Motor neuron (in vitro differentiated cells): ENCODE measurements around the gene CRABP2. TPM values are rescaled to one million over a fixed set of nuclear protein-coding genes. Genes with fewer than 3 reads are reported as not detected.

ENCODE experiments used
- ATAC-seq, 8 experiments: fragments of 200-7000 bp; cut with Tn5 transposase; replicated peaks in 6 of 8; 2 replicates each; pipeline ENCODE4 v1.8.0; 2021; ENCODE audit warnings: mild to moderate bottlenecking in 8 of 8, moderate library complexity in 8 of 8
- H3K27ac ChIP-seq, 2 donors: fragments of 250-450 bp; sonication (Bioruptor Pico); 2 replicates each; pipeline ENCODE4 v1.9.0; 2021; ENCODE audit warnings: antibody characterized with exemption in 2 of 2, mild to moderate bottlenecking in 2 of 2, moderate library complexity in 1 of 2
- H3K4me1 ChIP-seq, 2 donors: fragments of 250-450 bp; sonication (Bioruptor Pico); replicated peaks in 1 of 2; 2 replicates each; pipeline ENCODE4 v1.6.1; 2021; ENCODE audit warnings: antibody characterized with exemption in 2 of 2, mild to moderate bottlenecking in 2 of 2, moderate library complexity in 1 of 2
- H3K4me3 ChIP-seq, 5 donors: fragments of 250-450 bp; sonication (Bioruptor Pico); 2 replicates each; pipeline ENCODE4 v1.9.0; 2021; ENCODE audit warnings: antibody characterized with exemption in 5 of 5, mild to moderate bottlenecking in 5 of 5, moderate library complexity in 4 of 5
- WGBS, 10 experiments: fragments of 450-650 bp; shearing (Covaris generic); methylation state at CpG; one replicate each; pipeline ENCODE4 v1.0.0; 2022; 5-methylcytosine and 5-hydroxymethylcytosine counted together
- in situ Hi-C, 9 experiments: fragments of 400-800 bp; cut with MboI; loops; one replicate each; pipeline ENCODE4 v1.15.0; 2021; ENCODE audit warnings: low sequenced_read_pairs in 9 of 9, low pct_unique_long_range_greater_than_20kb in 2 of 9; ENCODE audit not compliant: unreplicated experiment in 9 of 9
- total RNA-seq, 8 experiments: library from RNA; unstranded; fragments of 300-600 nt; gene quantifications; 2 replicates each; pipeline versions ENCODE4 v1.2.3 to v1.2.4, GENCODE V29; 2022

The CRABP2 gene
- total RNA-seq, 8 experiments from 2014 or later: 1.4 to 813 (median 186) TPM

DNA sequence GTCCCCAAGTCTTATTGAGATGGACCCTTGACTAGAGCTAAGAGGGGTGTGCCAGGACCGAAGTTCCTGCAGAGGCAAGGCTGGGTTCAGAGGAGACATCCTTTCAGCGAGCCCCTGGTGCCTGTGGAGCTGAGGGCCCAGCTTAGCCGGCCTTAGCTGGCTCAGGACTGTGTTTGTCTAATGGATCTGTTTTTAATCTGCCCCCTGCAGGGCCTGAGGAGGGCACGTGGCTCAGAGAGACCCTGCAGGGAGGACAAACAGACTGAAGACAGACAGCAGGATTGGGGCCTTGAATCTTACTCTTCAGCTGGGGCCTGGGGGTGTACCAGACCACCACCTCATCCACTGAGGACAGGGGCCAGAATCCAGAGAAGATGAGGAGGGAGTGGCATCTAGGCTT lies 1.6 kb downstream of the CRABP2 start:
- Histone ChIP-seq H3K4me3 (peak overlapping the region; percentile 32 to 69 (median 44)), H3K4me1 (peaks cover 43 to 63% of the 10 kb centered on the region in 2 donors), H3K27ac (peak overlapping the region; percentile 92 to 93)
- in situ Hi-C loops: no loop called here
- no peak for ATAC-seq
- WGBS, 10 experiments: 0 to 17% (median 0%) methylated on average over 1 to 4 of the region's 4 CpGs; no CpG with 5 or more reads in 6 of the 10 experiments

- WGBS, 10 experiments: 0 to 20% (median 0%) methylated on average over 1 to 2 of the region's 4 CpGs; no CpG with 5 or more reads in 5 of the 10 experiments
- no peak for ATAC-seq
- peak overlapping the region; percentile 92 to 93 for H3K27ac ChIP-seq
- in situ Hi-C loops: no loop called here
- H3K4me1 ChIP-seq: peaks cover 40 to 59% of the 10 kb centered on the region in 2 donors
- peak overlapping the region in 4 of 5 donors; percentile 32 to 69 (median 44) for H3K4me3 ChIP-seq
Observed at GRCh38 chr1:156703336-156703735, 2.0 kb downstream of the CRABP2 start.

DNA sequence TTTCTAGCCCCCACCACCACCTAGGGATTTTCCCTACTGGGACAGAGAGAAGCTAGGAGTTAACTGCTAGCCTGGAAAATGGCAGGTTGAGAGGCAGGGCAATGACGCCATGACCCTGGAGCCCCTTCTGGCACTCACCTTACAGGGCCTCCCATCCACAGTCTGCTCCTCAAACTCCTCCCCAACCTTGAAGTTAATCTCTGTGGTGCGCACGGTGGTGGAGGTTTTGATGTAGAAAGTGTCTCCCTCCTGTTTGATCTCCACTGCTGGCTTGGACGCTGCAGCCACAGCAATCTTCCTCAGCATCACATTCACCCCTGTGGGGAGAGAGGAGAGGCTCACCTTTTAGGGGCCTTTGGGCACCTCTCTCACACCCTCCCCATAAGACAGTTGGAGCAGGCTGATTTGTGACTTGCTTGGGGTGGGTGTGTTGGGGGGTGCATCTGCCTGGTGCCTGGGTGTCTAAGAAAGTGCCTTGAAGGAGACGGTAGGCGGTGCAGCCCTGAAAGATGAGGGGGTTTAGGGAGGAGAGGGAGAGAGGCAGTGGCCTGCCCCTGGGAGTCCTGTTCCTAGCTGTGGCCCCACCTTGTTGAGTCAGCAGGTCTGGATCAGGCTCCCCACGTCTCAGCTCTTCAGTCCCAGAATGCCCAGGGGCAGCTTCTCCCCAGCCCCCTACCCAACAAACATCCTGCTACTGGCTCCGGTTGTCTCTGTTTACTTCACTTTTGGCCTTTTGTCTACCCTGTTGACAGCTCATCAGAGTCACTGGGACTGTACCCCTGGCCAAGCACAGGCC lies 4.4 kb downstream of the CRABP2 start:
- in situ Hi-C loops: no loop called here
- H3K4me3 ChIP-seq: no peak overlapping the region
- 60 to 86% (median 76%) methylated on average over 1 to 7 of the region's 8 CpGs; no CpG with 5 or more reads in 4 of the 10 experiments for WGBS, 10 experiments

GRCh38 chr1:156698995-156699394 lies 6.4 kb downstream of the CRABP2 start:
- no peak for ATAC-seq
- Histone ChIP-seq H3K4me1 (peaks cover 37 to 46% of the 10 kb centered on the region in 2 donors), H3K4me3 (no peak overlapping the region), H3K27ac (no peak overlapping the region)
- 13 to 14% methylated on average over 1 of the region's 1 CpG; no CpG with 5 or more reads in 8 of the 10 experiments for WGBS, 10 experiments
- in situ Hi-C loops: loop anchor here in 2 of 9 experiments (25.0 kb wide), 1 partner anchor 163 kb away; the partner anchor contains the start of genes INSRR (in 2 of the 2) and NTRK1 (in 2 of the 2)

More for the DNA sequence above, 4.4 kb downstream of the CRABP2 start:
- ATAC-seq: no peak
- Histone ChIP-seq H3K27ac (no peak overlapping the region), H3K4me1 (peaks cover 31 to 53% of the 10 kb centered on the region in 2 donors)

DNA sequence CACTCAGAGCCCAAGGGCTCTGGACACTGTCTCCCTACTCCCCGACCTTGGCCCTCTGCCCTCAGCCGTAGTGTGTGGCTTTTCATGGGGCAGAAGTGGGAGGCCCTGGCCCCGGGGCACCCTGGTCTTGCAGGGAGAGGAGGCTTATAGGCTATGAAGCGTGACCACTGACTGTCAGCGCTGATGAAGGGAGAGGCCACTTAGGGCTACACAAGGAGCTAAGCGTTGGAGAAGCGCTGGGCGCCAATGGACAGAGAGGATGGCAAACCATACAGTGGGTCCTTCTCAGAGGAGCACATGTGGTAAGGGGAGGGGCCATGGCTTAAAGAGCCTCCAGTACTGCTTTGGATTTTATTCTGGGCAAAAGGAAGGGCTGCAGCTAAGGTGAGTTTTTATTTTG lies 7.9 kb downstream of the CRABP2 start:
- H3K4me1 ChIP-seq: peaks cover 46 to 50% of the 10 kb centered on the region in 2 donors
- in situ Hi-C loops: loop anchor here in 2 of 9 experiments (25.0 kb wide), 1 partner anchor 165 kb away; the partner anchor contains the start of genes INSRR (in 2 of the 2) and NTRK1 (in 2 of the 2)
- H3K4me3 ChIP-seq: no peak overlapping the region
- peak in 6 of 8 experiments; percentile 12 to 43 (median 18) for ATAC-seq
- peak overlapping the region in 1 of 2 donors; percentile 14 for H3K27ac ChIP-seq
- 50 to 83% (median 67%) methylated on average over 2 to 8 of the region's 8 CpGs; no CpG with 5 or more reads in 6 of the 10 experiments for whole genome bisulfite sequencing, 10 experiments

- H3K4me1 ChIP-seq: peaks cover 46 to 50% of the 10 kb centered on the region in 2 donors
- 60 to 90% (median 74%) methylated on average over 2 to 8 of the region's 8 CpGs; no CpG with 5 or more reads in 2 of the 10 experiments for WGBS, 10 experiments
- in situ Hi-C loops: loop anchor here in 2 of 9 experiments (25.0 kb wide), 1 partner anchor 166 kb away; the partner anchor contains the start of genes INSRR (in 2 of the 2) and NTRK1 (in 2 of the 2)
- no peak for ATAC-seq
- no peak overlapping the region for H3K27ac ChIP-seq
- no peak overlapping the region for H3K4me3 ChIP-seq
Observed at GRCh38 chr1:156696755-156697154, 8.6 kb downstream of the CRABP2 start.

- Histone ChIP-seq H3K4me3 (no peak overlapping the region), H3K27ac (no peak overlapping the region), H3K4me1 (peaks cover 60 to 61% of the 10 kb centered on the region in 2 donors)
- ATAC-seq: no peak
- 61 to 100% (median 88%) methylated on average over 1 to 5 of the region's 5 CpGs; no CpG with 5 or more reads in 3 of the 10 experiments for WGBS, 10 experiments
- in situ Hi-C loops: loop anchor here in 2 of 9 experiments (25.0 kb wide), 1 partner anchor 168 kb away; the partner anchor contains the start of genes INSRR (in 2 of the 2) and NTRK1 (in 2 of the 2)
Observed at GRCh38 chr1:156694690-156694962, 10.8 kb downstream of the CRABP2 start.

DNA sequence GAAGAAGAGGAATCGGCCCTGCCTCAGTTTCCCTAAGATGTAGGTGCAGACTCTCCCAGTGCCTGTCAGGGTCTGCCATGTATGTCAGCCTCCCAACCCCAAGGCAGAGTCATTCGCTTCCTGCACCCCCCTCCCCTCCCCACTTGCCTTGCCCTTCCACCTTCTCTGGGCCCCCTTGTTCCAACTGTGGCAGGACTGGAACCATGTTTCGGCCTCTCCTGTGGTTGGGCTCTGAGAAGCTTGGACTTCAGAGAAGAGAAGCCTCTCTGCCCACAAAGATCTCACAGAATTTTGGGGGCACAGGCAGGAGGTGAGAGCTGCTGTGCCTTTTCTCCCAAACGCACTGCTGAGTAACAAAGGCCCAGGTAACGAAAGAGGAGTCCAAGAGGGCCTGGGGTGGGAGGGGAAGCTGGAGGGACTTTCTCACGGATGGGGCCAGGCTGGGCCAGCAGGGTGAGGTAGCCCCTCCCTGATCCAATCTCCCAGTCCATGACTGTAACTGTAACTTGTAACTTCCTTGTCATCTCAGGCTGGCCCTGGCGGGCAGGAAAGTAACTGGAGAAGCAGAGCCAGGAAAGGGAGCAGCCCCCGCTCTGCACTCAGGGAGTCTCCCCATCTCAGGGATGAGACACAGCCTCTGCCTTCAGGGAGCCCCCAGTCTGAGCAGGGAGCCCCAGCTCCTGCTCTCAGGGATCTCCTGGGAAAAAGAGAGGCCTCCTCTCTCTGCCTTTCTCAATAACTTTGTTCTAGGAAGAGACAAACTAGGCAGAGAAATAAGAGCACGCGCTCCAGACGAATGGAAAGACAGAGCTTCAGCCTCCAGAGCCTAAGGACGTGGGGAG lies 11.3 kb downstream of the CRABP2 start:
- Histone ChIP-seq H3K4me1 (peaks cover 64 to 66% of the 10 kb centered on the region in 2 donors), H3K4me3 (no peak overlapping the region), H3K27ac (peak overlapping the region in 1 of 2 donors; percentile 51)
- ATAC-seq: peak in 1 of 8 experiments; percentile 9
- whole genome bisulfite sequencing, 10 experiments: 32 to 86% (median 72%) methylated on average over 3 to 7 of the region's 12 CpGs; no CpG with 5 or more reads in 2 of the 10 experiments
- in situ Hi-C loops: loop anchor here in 2 of 9 experiments (25.0 kb wide), 1 partner anchor 168 kb away; the partner anchor contains the start of genes INSRR (in 2 of the 2) and NTRK1 (in 2 of the 2)

DNA sequence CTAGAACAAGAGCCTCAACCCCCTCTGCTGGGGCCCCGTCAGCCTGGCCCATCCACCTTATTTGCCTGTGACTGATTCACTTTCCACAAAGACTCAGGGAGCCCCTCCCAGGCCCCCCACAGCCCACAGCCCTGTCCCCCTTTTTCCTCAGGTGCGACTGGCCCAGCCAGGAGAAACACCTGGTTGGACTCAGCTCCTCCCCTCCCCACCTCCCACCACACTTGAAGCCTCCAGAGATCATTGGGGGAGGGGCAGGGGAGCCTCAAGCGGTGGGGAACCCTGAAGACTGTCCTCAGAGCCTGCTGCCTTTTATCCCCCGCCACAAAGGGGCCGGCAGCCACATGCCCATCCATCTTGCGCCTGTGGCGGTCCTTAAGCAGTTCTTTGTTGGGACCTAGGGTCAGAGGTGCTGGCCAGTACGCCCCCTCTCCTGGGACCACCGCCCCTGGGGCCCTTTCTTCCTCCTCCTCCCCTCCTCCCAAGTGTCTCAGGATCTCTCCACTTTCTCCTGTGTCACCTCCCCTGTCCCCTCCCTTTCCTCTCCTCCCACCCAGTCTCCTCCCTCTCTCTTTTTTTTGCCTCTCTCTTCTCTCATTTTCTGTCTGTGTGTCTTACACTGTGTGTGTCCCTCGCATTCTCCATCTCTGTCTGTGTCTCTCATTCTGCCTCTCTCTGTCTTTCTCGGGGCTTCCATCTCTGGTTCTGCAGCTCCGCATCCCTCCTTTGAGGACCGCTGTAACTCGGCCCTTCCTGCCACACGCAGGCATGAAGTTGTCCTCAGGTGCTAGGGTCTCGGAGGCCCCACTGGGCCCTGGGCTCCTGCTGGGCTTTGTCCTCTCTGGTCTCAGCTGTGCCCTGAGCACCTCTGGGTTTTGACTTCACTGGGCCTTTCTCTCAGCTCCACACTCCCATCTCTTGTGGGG lies 12.2 kb downstream of the CRABP2 start:
- H3K27ac ChIP-seq: peak overlapping the region; percentile 4 to 51
- in situ Hi-C loops: loop anchor here in 2 of 9 experiments (25.0 kb wide), 1 partner anchor 169 kb away; the partner anchor contains the start of genes INSRR (in 2 of the 2) and NTRK1 (in 2 of the 2)
- peaks cover 64 to 66% of the 10 kb centered on the region in 2 donors for H3K4me1 ChIP-seq
- H3K4me3 ChIP-seq: no peak overlapping the region
- 18 to 85% (median 58%) methylated on average over 1 to 7 of the region's 16 CpGs; no CpG with 5 or more reads in 2 of the 10 experiments for WGBS, 10 experiments
- peak in 3 of 8 experiments; percentile 16 to 25 (median 22) for ATAC-seq

GRCh38 chr1:156692441-156692924 lies 12.9 kb downstream of the CRABP2 start:
- in situ Hi-C loops: loop anchor here in 2 of 9 experiments (25.0 kb wide), 1 partner anchor 170 kb away; the partner anchor contains the start of genes INSRR (in 2 of the 2) and NTRK1 (in 2 of the 2)
- no peak overlapping the region for H3K4me3 ChIP-seq
- H3K4me1 ChIP-seq: peaks cover 60 to 64% of the 10 kb centered on the region in 2 donors
- H3K27ac ChIP-seq: peak overlapping the region; percentile 4 to 51
- WGBS, 10 experiments: 0 to 7% (median 0%) methylated on average over 1 to 4 of the region's 13 CpGs; no CpG with 5 or more reads in 7 of the 10 experiments
- ATAC-seq: no peak
